HG02885 (cell line): Measurements from ENCODE around the gene RNF32.
"Not testable (repeated sequence)": the region's sequence is repeated elsewhere in the genome, so short reads cannot be mapped to it uniquely, and the experiment has no call there.

Source experiments
- ATAC-seq: cut with Tn5 transposase; IDR thresholded peaks from one replicate; pipeline ENCODE4 v1.9.1; 2021; ENCODE audit warnings: mild to moderate bottlenecking; ENCODE audit not compliant: unreplicated experiment, poor library complexity

The RNF32 gene

GRCh38 chr7:156612930-156613329 lies 27.6 kb upstream of the RNF32 start:
- ATAC-seq = no peak

GRCh38 chr7:156614434-156615264 lies 25.9 kb upstream of the RNF32 start:
- ATAC-seq = no peak

GRCh38 chr7:156616269-156617202 lies 24.0 kb upstream of the RNF32 start:
- no peak for ATAC-seq

GRCh38 chr7:156617215-156617614 lies 23.4 kb upstream of the RNF32 start:
- ATAC-seq = no peak

GRCh38 chr7:156618078-156618779 lies 22.3 kb upstream of the RNF32 start:
- no peak for ATAC-seq

GRCh38 chr7:156618780-156619367 lies 21.7 kb upstream of the RNF32 start:
- ATAC-seq = no peak

- ATAC-seq = not testable (repeated sequence)
Measured at GRCh38 chr7:156619488-156620290, 20.9 kb upstream of the RNF32 start.

- no peak for ATAC-seq
Measured at GRCh38 chr7:156620291-156620675, 20.3 kb upstream of the RNF32 start.

- ATAC-seq = no peak
Measured at GRCh38 chr7:156621652-156622051, 18.9 kb upstream of the RNF32 start.

GRCh38 chr7:156625580-156625979 lies 15.0 kb upstream of the RNF32 start:
- no peak for ATAC-seq

GRCh38 chr7:156626220-156626895 lies 14.2 kb upstream of the RNF32 start:
- ATAC-seq = no peak

- ATAC-seq = no peak
Measured at GRCh38 chr7:156628562-156628961, 12.0 kb upstream of the RNF32 start.

GRCh38 chr7:156629873-156630272 lies 10.7 kb upstream of the RNF32 start:
- ATAC-seq = no peak

GRCh38 chr7:156634117-156634516 lies 6.5 kb upstream of the RNF32 start:
- no peak for ATAC-seq

GRCh38 chr7:156635529-156636385 lies 4.8 kb upstream of the RNF32 start:
- no peak for ATAC-seq

GRCh38 chr7:156637093-156637492 lies 3.5 kb upstream of the RNF32 start:
- not testable (repeated sequence) for ATAC-seq

- ATAC-seq = no peak
Measured at GRCh38 chr7:156638443-156639077, 2.0 kb upstream of the RNF32 start.
